GM18507 (cell line): ENCODE data around the gene RRAD.
"Not testable (repeated sequence)": the region's sequence is repeated elsewhere in the genome, so short reads cannot be mapped to it uniquely, and the experiment has no call there.

Experiments
- DNase-seq: peaks from one replicate; pipeline ENCODE4 v3.0.0; 2011; ENCODE audit warnings: low read depth; ENCODE audit not compliant: insufficient read length; ENCODE audit errors: extremely low spot score
- FAIRE-seq: peaks from 2 replicates; lab custom pipeline; 2011; peaks lifted over from hg19 to GRCh38; lab: Jason Lieb, UNC

Gene RRAD

DNA sequence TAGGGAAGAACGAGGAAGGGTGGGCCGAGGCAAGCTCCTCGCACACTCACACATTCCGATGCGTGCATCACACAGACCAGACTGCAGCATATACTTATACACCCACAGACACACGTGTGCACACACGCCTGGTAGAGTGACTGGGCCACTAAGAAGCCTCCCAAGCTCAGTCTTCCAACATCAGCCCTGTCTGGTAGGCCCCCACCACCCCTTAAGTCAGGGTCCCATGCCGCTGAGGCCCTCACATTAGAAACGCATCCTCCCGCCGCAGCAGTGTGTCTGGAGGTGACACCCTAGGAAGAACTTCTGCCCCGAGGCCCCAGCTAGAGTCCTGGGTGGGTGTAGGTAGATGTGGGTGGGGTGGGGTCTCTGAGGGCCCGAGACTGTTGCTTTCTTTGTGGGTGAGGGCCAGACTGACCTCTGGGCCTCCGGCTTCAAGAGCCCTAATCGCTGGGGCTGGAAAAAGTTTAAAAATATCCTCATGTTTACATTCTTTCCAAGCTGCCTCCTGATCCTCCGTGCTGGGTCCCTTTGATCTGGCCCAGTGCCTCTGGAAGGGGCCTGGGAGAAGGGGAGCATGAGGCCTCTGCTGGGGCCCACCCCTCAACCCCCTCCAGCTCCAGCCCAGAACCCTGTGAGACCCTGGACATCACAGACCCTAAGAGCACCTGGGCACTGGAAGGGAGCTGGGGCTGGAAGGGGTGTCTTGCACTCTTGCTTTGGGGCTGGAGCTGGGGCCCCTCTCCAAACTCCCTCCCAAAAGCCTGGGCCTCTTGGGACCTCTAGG lies 20.3 kb downstream of the RRAD start:
- no peak for DNase-seq
- FAIRE-seq = no peak

DNA sequence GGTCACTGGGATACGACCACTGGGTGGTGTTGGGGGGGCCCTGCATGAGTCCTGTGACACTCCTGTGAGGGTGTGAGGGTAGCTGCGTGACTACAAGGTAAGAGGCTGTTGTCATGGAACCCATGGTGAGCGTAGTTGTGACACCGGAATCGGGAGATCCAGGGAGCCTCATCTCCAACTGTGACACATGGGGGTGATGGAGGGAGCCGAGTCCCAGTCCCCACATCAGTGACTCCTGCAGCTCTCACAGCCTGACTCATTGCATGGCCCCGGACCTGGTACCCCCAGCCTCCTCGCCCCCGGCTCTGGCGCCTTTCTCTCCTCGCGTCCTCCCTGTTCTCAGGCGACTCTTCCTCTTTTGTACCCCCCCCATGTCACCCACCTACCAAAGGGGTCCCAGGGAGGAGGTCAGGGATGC lies 20.9 kb downstream of the RRAD start:
- no peak for FAIRE-seq
- no peak for DNase-seq

GRCh38 chr16:66903544-66904427 lies 21.5 kb downstream of the RRAD start:
- FAIRE-seq (no peak), DNase-seq (no peak)

DNA sequence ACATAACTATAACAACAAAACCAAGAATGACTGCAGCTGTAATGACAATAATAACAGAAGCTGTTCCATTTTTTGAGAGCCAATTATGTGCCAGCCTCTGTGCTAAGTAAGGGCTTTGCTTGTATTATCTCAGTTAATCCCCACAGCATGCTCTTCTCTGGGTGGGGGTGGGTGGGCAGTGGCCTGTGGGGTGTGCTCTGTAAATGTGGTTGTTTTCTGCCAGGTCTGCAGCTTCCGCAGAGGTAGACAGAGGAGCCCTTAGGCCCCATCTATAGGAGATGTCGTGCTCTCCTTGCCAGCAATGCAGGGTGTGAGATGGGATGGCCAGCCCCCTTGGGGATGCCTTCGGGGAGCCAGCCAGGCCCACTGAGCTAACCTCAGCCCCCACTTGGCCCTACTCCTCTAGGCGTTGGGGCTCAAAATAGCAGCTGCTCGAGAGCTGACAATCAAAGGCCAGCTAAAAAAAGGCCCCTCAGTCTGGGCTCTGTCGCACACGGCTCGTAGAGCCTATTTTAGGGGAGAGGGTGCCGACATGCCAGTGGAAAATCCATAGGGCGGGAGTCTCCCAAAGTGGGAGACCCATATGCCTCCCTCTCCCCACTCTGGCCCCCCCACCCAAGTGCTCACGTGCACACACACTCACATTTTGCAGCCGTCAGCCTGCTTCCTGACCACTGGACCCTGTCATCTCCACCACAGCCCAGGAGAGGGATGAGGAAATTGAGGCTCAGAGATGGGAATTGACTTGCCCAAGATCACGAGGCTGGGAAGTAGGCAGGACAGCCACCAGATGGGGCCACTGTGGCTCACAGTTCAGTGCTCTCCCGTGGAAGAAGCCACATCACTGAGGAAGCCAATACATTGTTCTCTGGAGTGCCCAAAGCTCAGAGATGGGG lies 22.4 kb downstream of the RRAD start:
- DNase-seq = no peak
- no peak for FAIRE-seq

- DNase-seq = no peak
- no peak for FAIRE-seq
Observed at GRCh38 chr16:66901626-66902025, 23.7 kb downstream of the RRAD start.

GRCh38 chr16:66900721-66901441 lies 24.5 kb downstream of the RRAD start:
- FAIRE-seq (no peak), DNase-seq (no peak)

- DNase-seq = no peak
- FAIRE-seq = no peak
Observed at GRCh38 chr16:66899945-66900710, 25.2 kb downstream of the RRAD start.

DNA sequence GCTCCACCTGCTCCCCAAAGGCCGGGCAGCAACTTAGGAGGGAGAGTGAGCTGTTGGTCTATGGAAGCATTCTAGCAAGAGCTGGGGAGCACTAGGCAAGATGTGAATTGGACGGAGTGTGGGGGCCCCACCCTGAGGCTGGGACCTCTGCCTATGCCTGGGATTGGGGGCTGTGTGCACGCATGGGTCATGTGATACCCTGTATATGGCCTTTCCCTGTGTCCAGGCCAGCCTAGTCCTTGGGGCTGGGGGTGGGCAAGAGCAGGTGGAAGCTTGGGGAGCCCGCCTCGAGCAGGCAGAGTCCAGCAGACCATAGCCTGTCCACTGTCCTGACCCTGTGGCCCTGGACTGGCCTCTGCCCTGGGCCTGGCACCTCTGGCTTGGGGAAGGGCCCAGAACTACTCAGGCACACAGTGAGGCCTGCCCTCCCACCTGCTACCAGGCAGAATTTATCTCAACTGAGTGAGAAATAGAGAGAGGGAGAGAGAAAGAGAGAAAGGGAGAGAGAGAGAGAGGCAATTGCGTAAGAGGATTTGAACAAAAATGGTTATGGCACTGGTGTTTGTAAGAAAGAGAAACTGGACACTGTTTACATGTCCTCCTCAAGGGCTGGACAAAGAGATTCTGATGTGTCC lies 25.9 kb downstream of the RRAD start:
- FAIRE-seq (no peak), DNase-seq (no peak)

DNA sequence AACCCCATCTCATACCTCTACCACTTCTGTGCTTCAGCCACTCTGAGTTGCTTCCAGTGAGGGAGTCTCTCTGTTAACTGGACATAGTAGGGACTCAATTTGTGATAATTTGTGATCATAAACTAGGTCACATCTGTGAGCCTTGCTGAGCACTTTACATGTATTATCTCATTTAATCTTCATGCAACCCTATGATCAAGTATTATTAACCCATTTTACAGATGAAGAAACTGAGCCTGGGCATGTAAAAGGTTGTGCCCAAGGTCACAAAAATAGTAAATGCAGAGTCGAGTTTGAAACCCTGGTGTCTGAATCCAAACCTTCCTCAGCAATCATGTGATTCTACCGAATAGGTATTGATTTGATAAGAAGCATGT lies 26.4 kb downstream of the RRAD start:
- no peak for DNase-seq
- no peak for FAIRE-seq

DNA sequence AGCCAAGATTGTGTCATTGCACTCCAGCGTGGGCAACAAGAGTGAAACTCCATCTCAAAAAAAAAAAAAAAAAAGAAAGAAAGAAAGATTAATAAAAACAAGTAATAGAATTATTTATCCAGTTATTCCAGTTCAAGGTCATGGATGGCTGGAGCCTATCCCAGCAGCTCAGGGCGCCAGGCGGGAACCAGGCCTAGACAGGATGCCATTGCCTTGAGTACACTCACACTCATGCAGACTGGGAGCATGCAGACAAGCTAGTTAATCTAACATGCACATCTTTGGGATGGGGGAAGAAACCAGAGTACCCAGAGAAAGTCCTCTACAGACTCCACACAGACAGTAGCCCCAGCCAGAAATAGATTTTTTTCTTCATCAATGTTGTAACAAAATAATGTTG lies 27.1 kb downstream of the RRAD start:
- no peak for FAIRE-seq
- DNase-seq = no peak

GRCh38 chr16:66896682-66897081 lies 28.7 kb downstream of the RRAD start:
- not testable (repeated sequence) for FAIRE-seq, DNase-seq

- FAIRE-seq = no peak
- DNase-seq = no peak
Observed at GRCh38 chr16:66895999-66896398, 29.3 kb downstream of the RRAD start.

- FAIRE-seq (no peak), DNase-seq (no peak)
Observed at GRCh38 chr16:66895689-66895979, 29.7 kb downstream of the RRAD start.

DNA sequence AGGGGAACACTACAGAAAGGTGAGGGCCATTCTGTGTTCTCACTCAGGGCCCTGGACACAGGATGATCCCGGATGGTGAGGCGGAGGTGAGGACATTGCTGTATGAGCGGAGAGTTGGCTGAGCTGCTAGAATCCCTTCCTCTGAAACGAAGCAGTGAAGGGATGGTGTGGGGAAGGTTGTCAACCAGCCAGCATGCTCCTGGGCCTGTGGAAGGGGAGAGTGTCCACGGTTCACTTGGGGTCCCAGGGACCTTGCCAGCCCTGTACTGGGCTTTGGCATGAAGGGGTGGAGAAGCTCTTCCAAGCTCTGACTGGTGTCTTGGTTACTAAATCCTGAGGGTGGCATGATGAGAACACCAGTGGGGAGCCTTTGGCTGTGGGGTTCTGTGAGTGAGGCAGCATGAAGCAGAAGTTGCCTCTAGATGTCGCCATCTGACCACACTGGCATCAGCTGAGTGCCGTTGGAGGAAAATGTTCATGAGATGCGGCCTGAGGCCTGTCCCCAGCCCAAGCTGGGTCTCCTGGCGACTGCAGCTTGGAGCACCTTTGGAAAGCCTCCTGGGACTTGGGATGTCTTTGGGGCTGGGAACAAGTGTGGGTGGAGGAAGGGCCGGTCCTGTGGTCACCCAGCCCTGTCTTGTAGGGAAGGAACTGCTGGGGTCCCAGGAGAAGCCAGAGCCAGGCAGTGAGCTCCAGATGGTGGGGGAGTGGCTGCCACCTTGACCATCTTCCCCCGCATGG lies 30.2 kb downstream of the RRAD start:
- FAIRE-seq (peak; percentile 67), DNase-seq (peak; percentile 50)

DNA sequence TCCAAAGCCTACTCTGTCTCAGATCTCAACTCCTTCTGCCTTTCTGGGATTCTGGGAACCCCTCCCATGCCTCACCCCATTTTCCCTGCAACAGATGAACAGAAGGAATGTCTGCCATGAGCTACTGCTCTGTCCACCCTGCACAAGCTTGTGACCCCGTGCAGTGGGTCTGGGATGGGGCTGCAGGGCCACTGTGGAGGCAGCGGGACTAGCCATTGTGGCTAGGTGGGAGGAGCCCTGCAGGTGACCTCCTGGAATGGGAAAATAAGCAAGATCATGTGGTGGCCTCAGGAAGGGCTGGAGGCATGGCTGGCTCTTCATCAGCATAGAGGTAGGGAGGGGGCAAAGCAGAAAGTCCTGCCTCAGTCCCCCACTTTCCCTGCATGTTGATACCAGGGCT lies 31.3 kb downstream of the RRAD start:
- DNase-seq (no peak), FAIRE-seq (no peak)

GRCh38 chr16:66891797-66892196 lies 33.5 kb downstream of the RRAD start:
- FAIRE-seq (no peak), DNase-seq (no peak)

DNA sequence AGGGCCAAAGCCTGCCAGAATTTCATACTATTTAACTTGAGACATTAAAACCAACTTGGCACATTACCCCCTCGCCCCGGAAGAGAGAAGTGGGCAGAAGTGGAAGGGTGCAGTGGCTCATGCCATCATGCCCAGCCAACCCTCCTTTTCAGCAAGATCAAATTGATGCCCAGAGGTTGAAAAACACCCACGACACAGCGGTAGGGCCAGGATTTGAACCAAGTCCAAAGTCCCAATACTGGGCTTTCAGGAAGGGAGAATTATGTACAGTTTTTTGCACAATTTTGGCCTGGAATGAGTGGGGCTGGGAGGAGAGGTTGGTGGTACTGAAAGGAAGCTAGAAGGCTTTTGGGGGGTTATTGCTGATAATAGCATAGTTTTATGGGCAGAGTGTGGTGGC lies 34.0 kb downstream of the RRAD start:
- DNase-seq = no peak
- FAIRE-seq = no peak

DNA sequence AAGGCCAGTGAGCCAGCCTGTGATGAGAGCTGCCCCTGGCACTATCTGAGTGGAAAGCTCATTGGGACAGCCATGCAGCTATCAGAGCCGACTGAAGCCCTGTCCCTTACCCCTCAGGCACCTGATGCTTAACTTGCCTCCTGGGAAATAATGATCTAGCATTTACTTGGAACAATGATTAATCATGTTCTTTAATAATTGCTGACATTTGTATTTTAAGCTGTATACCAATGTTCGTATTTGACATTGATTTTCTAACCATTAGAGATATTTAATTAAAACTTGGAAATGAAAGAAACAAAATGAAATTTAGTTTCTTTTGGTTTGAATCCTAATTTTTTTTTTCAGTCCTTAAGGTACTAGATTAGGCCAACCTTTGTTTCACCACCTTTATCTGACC lies 34.5 kb downstream of the RRAD start:
- DNase-seq (no peak), FAIRE-seq (no peak)
